GM12801 (cell line): ENCODE measurements around the gene SHROOM2.

Source experiments
- TF ChIP-seq, protein P1 (sequence below): IDR thresholded peaks from one replicate; pipeline ENCODE4 v1.5.1; 2011; ENCODE audit warnings: control low read depth; ENCODE audit not compliant: insufficient read length; ENCODE audit errors: extremely low read depth

SHROOM2 gene

DNA sequence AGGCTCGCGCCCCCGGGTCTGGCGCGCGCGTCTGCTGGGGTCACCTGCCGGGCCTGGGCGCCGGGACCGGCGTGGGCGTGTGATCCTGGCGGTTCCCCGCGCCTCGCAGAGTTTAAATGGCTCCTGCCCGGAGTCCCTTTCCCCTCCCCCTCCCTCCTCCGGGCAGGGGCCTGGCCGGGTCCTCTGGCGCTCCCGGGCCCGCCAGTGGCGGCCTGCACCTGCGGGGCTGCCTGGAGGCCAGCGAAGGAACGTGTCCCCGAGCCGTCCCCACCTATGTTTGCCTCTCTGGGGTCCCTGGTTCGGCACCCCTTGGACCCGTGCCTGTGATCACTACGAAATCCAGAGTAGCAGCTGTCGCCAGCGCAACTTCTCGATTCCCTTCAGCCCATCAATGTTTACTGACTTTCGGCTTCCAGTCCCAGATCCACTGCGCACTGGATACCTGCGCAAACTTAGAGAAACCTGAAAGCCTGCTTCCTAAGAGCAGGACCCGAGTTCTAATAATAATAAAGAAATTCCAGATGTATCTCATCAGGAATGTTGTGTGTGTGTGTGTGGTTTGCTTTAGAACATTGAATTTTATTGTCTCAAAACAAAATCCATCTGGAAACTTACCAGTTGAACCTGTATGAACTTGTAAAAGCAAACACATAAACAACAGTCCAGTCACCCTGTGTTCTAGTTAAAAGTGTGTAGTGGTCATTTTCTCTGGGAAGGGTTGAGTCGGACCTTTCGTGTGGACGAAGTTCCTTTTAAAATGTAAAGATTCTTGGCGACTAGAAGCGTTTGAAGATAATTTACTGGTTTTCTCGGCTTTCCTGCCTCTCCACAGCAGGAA lies 788 bp downstream of the SHROOM2 start:
- TF ChIP-seq, protein P1, sequence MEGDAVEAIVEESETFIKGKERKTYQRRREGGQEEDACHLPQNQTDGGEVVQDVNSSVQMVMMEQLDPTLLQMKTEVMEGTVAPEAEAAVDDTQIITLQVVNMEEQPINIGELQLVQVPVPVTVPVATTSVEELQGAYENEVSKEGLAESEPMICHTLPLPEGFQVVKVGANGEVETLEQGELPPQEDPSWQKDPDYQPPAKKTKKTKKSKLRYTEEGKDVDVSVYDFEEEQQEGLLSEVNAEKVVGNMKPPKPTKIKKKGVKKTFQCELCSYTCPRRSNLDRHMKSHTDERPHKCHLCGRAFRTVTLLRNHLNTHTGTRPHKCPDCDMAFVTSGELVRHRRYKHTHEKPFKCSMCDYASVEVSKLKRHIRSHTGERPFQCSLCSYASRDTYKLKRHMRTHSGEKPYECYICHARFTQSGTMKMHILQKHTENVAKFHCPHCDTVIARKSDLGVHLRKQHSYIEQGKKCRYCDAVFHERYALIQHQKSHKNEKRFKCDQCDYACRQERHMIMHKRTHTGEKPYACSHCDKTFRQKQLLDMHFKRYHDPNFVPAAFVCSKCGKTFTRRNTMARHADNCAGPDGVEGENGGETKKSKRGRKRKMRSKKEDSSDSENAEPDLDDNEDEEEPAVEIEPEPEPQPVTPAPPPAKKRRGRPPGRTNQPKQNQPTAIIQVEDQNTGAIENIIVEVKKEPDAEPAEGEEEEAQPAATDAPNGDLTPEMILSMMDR, result no peak

DNA sequence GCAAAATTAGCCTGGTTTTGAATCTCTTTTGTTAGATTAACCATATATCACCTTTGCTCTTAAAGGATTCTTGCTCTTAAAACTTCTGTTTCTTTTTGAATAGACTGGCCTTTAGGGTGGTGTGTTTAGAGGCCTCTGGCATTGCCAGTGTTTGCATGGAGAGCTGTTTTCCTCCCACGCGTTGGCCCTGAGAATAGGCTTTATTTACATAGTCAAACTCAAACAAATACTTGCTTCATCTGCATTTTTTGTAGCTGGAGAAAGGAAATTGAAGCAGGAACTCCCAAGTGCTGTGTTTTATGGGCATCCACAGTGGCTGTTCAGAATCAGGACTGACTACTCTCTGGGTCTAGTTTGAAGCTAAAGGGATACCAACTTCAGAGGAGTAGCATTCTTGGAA lies 2.7 kb downstream of the SHROOM2 start:
- TF ChIP-seq, protein P1, result no peak

DNA sequence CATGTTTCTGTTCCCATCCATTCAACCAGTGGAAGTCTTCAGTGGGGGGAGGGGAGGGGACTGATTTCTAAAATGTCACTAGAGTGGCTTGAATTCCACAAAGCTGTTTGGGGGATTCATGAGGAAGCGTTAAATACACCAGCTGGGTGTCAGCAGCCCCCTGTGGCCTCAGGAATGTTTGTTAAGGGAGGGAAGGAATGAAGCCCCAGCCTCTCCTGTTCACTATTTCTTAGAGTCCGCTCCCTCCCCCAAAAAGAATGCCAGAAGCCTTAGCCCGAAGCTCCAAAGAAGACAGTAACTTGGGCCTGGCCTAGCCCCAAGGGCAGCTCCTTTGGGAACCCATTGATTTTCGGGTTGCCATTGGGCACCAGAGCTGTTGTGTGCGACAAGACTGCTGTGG lies 3.3 kb downstream of the SHROOM2 start:
- TF ChIP-seq, protein P1, result no peak

DNA sequence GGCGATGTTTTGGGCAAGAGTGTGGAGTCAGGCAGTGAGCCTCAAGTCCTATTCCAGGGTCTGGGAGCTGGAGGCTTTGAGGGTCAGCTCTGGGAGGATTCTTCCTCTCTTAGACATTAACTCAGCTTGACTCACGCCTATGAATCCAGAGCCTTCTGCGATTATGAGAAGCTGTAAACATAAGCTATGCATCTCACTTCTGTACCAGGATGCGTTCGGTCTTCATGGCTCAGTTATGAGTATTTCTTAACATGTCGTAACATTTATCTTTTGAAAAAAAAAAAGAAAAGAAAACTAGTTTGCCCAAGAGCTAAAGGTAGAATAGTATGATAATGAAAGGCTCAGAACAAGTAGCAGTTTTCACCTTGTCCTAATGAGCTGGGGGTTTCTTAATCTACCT lies 4.6 kb downstream of the SHROOM2 start:
- TF ChIP-seq, protein P1, result no peak

DNA sequence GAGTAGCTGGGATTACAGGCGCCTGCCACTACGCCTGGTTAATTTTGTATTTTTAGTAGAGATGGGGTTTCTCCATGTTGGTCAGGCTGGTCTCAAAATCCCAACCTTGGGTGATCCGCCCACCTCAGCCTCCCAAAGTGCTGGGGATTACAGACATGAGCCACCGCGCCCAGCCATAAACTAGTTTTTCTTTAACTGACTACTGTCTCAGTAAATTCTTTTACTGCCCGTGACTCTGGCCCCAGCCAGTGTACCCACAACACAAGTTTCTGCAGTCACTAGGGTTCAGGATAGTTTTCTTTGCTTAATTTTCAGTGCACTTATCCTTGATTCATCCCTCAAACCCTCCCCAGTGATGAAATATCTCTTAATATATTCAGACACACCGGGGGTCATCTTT lies 8.3 kb downstream of the SHROOM2 start:
- TF ChIP-seq, protein P1, result no peak

DNA sequence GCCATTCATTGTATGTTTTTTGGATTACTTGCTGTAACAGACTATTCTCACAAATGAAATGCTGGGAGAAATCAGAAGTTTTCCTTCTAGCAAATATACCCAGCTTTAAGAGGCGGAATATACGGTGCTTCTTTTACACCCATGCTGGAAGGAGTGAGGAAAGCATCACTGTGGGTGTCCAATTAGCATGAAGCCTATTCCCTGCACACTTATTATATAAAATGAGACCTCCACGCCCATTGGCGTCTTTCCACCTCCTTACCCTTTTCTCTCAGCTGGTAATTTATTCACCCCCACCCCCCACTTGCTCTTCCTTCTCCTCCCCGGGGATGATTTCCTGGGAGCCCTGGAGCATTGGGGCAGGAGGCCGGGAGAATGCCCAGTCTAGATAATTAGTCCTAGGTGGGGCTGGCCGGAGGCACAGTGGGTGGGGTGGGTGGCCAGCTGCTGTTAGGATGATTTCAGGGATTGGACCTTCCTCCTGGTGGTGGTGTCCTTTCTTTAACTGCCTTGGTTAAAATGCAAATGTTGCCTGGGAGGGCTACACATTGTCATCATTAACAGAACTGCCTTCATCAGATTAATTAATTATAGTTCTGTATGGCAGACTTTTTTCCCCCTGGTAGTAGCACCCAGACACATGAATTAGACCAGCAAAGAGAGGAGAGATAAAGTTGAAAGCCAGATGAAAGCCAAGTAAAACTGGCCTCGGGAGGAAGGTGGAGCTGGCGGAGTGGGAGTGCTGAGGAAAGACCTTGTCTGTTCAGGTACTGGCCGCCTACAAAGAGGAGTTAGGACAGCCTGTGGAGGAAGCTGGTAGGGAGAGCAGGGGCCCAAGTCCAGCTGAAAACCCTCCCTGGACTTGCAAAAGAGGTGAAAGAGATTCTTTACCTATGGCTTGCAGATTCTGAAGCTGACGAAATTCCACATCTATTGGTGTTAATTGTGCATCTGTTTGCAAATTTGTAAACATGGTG lies 11.4 kb downstream of the SHROOM2 start:
- TF ChIP-seq, protein P1, result no peak

DNA sequence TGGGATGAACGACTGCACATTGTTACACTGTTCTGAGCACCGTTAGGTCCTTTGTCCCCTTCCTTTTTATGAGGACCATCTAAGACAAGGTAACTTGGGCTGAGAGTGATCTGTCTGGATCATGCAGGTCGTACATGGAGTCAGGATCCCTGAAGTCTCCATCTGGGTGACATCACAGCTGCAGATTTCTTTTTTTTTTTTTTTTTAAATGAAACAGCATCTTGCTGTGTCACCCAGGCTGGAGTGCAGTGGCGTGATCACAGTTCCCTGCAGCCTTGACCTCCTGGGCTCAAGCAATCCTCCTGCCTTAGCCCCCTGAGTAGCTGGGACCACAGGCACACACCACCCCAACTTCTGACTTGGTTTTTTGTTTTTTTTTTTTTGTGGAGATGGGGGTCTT lies 16.5 kb downstream of the SHROOM2 start:
- TF ChIP-seq, protein P1, result no peak
